HL-60 (cell line): ENCODE measurements around the gene RFXANK.

Experiments
- CTCF ChIP-seq: IDR thresholded peaks from one replicate; pipeline ENCODE4 v1.5.1; 2011; ENCODE audit warnings: low read length, control low read depth, inconsistent platforms; ENCODE audit not compliant: insufficient read depth
- REST ChIP-seq: IDR thresholded peaks from 2 replicates; pipeline ENCODE4 v1.6.1; 2012; ENCODE audit warnings: low read depth; ENCODE audit not compliant: insufficient replicate concordance
- SPI1 ChIP-seq: IDR thresholded peaks from 2 replicates; pipeline ENCODE4 v1.6.1; 2012; ENCODE audit warnings: low read depth, mild to moderate bottlenecking, borderline replicate concordance

- no peak for TF ChIP-seq REST
- no peak for TF ChIP-seq CTCF
- TF ChIP-seq SPI1: no peak
Measured at GRCh38 chr19:19234220-19234816, 42.3 kb downstream of the RFXANK start.
